H1 (cell line): ENCODE results near the gene ZNF283. TPM values are rescaled to one million over a fixed set of nuclear protein-coding genes. Genes with fewer than 3 reads are reported as not detected.

ENCODE experiments used
- CTCF ChIA-PET: fragments of 300-600 bp; sonication (Branson Sonifier 250); formaldehyde crosslinking; loops from one replicate; lab custom pipeline; 2021; ENCODE audit not compliant: partially characterized antibody; lab: Charles Lee
- POLR2A ChIA-PET: fragments of 300-600 bp; sonication (Branson Sonifier 250); formaldehyde crosslinking; loops from one replicate; lab custom pipeline; 2021; ENCODE audit warnings: inconsistent platforms; ENCODE audit not compliant: partially characterized antibody; lab: Charles Lee
- DNase-seq, 2 experiments: peaks; one replicate each; pipeline versions ENCODE4 v3.0.0 to v3.0.0-alpha.2; 2010 to 2022; ENCODE audit warnings: low spot score in 2 of 2, low read depth in 1 of 2, mixed read lengths in 1 of 2
- FAIRE-seq: peaks from 2 replicates; lab custom pipeline; 2011; peaks lifted over from hg19 to GRCh38; lab: Jason Lieb, UNC
- H2AFZ ChIP-seq: 2 replicates; pipeline ENCODE4 v1.8.1; 2012; ENCODE audit warnings: low read length, inconsistent platforms
- H2AK5ac ChIP-seq: 2 replicates; pipeline ENCODE4 v1.6.1; 2013; ENCODE audit warnings: low read depth, low read length
- H2BK120ac ChIP-seq: replicated peaks from 2 replicates; pipeline ENCODE3; 2013; ENCODE audit warnings: low read depth, low read length, inconsistent platforms
- H2BK12ac ChIP-seq: 2 replicates; pipeline ENCODE4 v1.6.1; 2013; ENCODE audit warnings: low read depth, low read length
- H2BK15ac ChIP-seq: 2 replicates; pipeline ENCODE4 v1.6.1; 2013; ENCODE audit warnings: low read length
- H2BK20ac ChIP-seq: 2 replicates; pipeline ENCODE4 v1.6.1; 2013; ENCODE audit warnings: low read length
- H2BK5ac ChIP-seq: 2 replicates; pipeline ENCODE4 v1.6.1; 2013; ENCODE audit warnings: low read depth, low read length
- H3K14ac ChIP-seq: 2 replicates; pipeline ENCODE4 v1.6.1; 2013; ENCODE audit warnings: inconsistent platforms; ENCODE audit not compliant: insufficient read length
- H3K18ac ChIP-seq: 2 replicates; pipeline ENCODE4 v1.6.1; 2013; ENCODE audit warnings: low read length; ENCODE audit errors: extremely low read depth
- H3K23ac ChIP-seq: 2 replicates; pipeline ENCODE4 v1.6.1; 2013; ENCODE audit warnings: inconsistent platforms; ENCODE audit not compliant: insufficient read length
- H3K23me2 ChIP-seq: 2 replicates; pipeline ENCODE4 v1.6.1; 2013; ENCODE audit warnings: low read depth, low read length
- H3K27ac ChIP-seq: 2 replicates; pipeline ENCODE4 v1.6.1; 2011; ENCODE audit warnings: low read depth, low read length, inconsistent platforms
- H3K27me3 ChIP-seq, 4 experiments: replicated peaks in 1 of 4; 1 replicate in 1 of 4; 2 replicates in 3 of 4; pipeline versions ENCODE4 v1.6.1 to v1.8.1; 2011 to 2013; ENCODE audit warnings: low read length in 3 of 4, mild to moderate bottlenecking in 3 of 4, inconsistent platforms in 2 of 4, mixed read lengths in 2 of 4, moderate library complexity in 1 of 4; ENCODE audit not compliant: control insufficient read depth in 3 of 4, insufficient read depth in 3 of 4; ENCODE audit errors: extremely low read depth in 1 of 4
- H3K36me3 ChIP-seq, 4 experiments: 2 replicates each; pipeline versions ENCODE4 v1.6.1 to v1.8.1; 2011 to 2013; ENCODE audit warnings: mild to moderate bottlenecking in 4 of 4, low read length in 3 of 4, moderate library complexity in 2 of 4, control low read depth in 1 of 4, inconsistent platforms in 1 of 4; ENCODE audit not compliant: insufficient read depth in 4 of 4, control insufficient read depth in 2 of 4
- H3K4ac ChIP-seq: replicated peaks from 2 replicates; pipeline ENCODE3; 2013; ENCODE audit warnings: low read length, low read depth, mixed read lengths, inconsistent platforms; ENCODE audit not compliant: insufficient read length
- H3K4me1 ChIP-seq, 4 experiments: replicated peaks in 1 of 4; 1 replicate in 1 of 4; 2 replicates in 3 of 4; pipeline versions ENCODE4 v1.6.1 to v1.8.1; 2011 to 2013; ENCODE audit warnings: low read length in 3 of 4, inconsistent platforms in 2 of 4, mixed read lengths in 1 of 4; ENCODE audit not compliant: insufficient read depth in 4 of 4, control insufficient read depth in 3 of 4
- H3K4me2 ChIP-seq, 2 experiments: 2 replicates each; pipeline versions ENCODE4 v1.6.1 to v1.8.1; 2011 to 2013; ENCODE audit warnings: low read depth in 2 of 2, low read length in 2 of 2, control low read depth in 1 of 2, inconsistent platforms in 1 of 2, mild to moderate bottlenecking in 1 of 2; ENCODE audit not compliant: insufficient read depth in 1 of 2
- H3K4me3 ChIP-seq, 4 experiments: fragments of 200-600, 300-600 bp in 1 of 4; sonication (generic), shearing (Covaris generic), sonication (Bioruptor Twin) in 1 of 4; 2 replicates each; pipeline versions ENCODE4 v1.5.1 to v1.8.1; 2011 to 2016; ENCODE audit warnings: low read length in 4 of 4, low read depth in 3 of 4, control low read depth in 2 of 4, inconsistent platforms in 2 of 4, mild to moderate bottlenecking in 2 of 4, mixed read lengths in 1 of 4, moderate library complexity in 1 of 4; ENCODE audit not compliant: insufficient read depth in 2 of 4; ENCODE audit errors: extremely low read depth in 1 of 4
- H3K56ac ChIP-seq: replicated peaks from 2 replicates; pipeline ENCODE3; 2013; ENCODE audit warnings: low read depth, mild to moderate bottlenecking, mixed read lengths, low read length, inconsistent platforms; ENCODE audit not compliant: insufficient read length
- H3K79me1 ChIP-seq: 2 replicates; pipeline ENCODE4 v1.6.1; 2013; ENCODE audit warnings: low read depth, low read length, control low read depth
- H3K79me2 ChIP-seq, 2 experiments: 2 replicates each; pipeline versions ENCODE4 v1.6.1 to v1.8.1; 2012 to 2013; ENCODE audit warnings: low read length in 2 of 2, mild to moderate bottlenecking in 2 of 2, inconsistent platforms in 1 of 2; ENCODE audit not compliant: insufficient read depth in 2 of 2, control insufficient read depth in 1 of 2
- H3K9ac ChIP-seq, 4 experiments: replicated peaks in 1 of 4; 1 replicate in 1 of 4; 2 replicates in 3 of 4; pipeline versions ENCODE4 v1.6.1 to v1.8.1; 2011 to 2013; ENCODE audit warnings: low read depth in 3 of 4, low read length in 3 of 4, control low read depth in 2 of 4, mild to moderate bottlenecking in 2 of 4, moderate library complexity in 2 of 4, inconsistent platforms in 1 of 4; ENCODE audit errors: extremely low read depth in 1 of 4
- H3K9me3 ChIP-seq, 2 experiments: 2 replicates each; pipeline versions ENCODE4 v1.6.1 to v1.8.1; 2012 to 2013; ENCODE audit warnings: mild to moderate bottlenecking in 2 of 2, moderate library complexity in 2 of 2, control low read depth in 1 of 2, inconsistent platforms in 1 of 2, low read depth in 1 of 2, low read length in 1 of 2, mixed read lengths in 1 of 2; ENCODE audit not compliant: insufficient read depth in 2 of 2
- H4K20me1 ChIP-seq, 2 experiments: replicated peaks in 1 of 2; 2 replicates each; pipeline versions ENCODE3 to v1.8.1; 2011 to 2013; ENCODE audit warnings: inconsistent platforms in 2 of 2, low read length in 2 of 2, mild to moderate bottlenecking in 1 of 2; ENCODE audit not compliant: insufficient read depth in 2 of 2, control insufficient read depth in 1 of 2
- H4K5ac ChIP-seq: 2 replicates; pipeline ENCODE4 v1.6.1; 2013; ENCODE audit warnings: low read length, low read depth, mixed read lengths, inconsistent platforms; ENCODE audit not compliant: insufficient read length
- H4K8ac ChIP-seq: 2 replicates; pipeline ENCODE4 v1.8.0; 2013; ENCODE audit warnings: mild to moderate bottlenecking, moderate library complexity, low read length, inconsistent platforms; ENCODE audit not compliant: insufficient read depth; ENCODE audit errors: extremely low read depth
- H4K91ac ChIP-seq: replicated peaks from 2 replicates; pipeline ENCODE3; 2013; ENCODE audit warnings: low read length, mixed read lengths, inconsistent platforms; ENCODE audit not compliant: insufficient read length
- ATF3 ChIP-seq: IDR thresholded peaks from 2 replicates; pipeline ENCODE4 v1.6.1; 2011; ENCODE audit warnings: low read depth, mild to moderate bottlenecking, low read length; ENCODE audit not compliant: insufficient read depth
- BACH1 ChIP-seq: IDR thresholded peaks from 2 replicates; pipeline ENCODE4 v1.6.1; 2012; ENCODE audit warnings: low read length, improper control_type of control experiment
- CTCF ChIP-seq, 3 experiments: IDR thresholded peaks; 1 replicate in 2 of 3; 2 replicates in 1 of 3; pipeline versions ENCODE4 v1.5.1 to v1.6.1; 2011; ENCODE audit warnings: low read length in 3 of 3, mild to moderate bottlenecking in 3 of 3, inconsistent platforms in 2 of 3, low read depth in 1 of 3, moderate library complexity in 1 of 3; ENCODE audit not compliant: insufficient read depth in 1 of 3; ENCODE audit errors: control extremely low read depth in 1 of 3
- FOSL1 ChIP-seq: IDR thresholded peaks from 2 replicates; pipeline ENCODE4 v1.6.1; 2011; ENCODE audit warnings: mild to moderate bottlenecking, low read depth, low read length, moderate library complexity; ENCODE audit not compliant: insufficient read depth
- NANOG ChIP-seq: IDR thresholded peaks from 2 replicates; pipeline ENCODE4 v1.6.1; 2011; ENCODE audit warnings: low read length, low read depth, mild to moderate bottlenecking, inconsistent platforms; ENCODE audit not compliant: insufficient read depth, poor library complexity, severe bottlenecking
- RAD21 ChIP-seq, 2 experiments: IDR thresholded peaks in 1 of 2; conservative IDR thresholded peaks in 1 of 2; 2 replicates each; pipeline ENCODE4 v1.6.1; 2011; ENCODE audit warnings: low read depth in 2 of 2, low read length in 2 of 2, improper control_type of control experiment in 1 of 2, inconsistent platforms in 1 of 2, mild to moderate bottlenecking in 1 of 2, moderate library complexity in 1 of 2
- SP2 ChIP-seq: IDR thresholded peaks from 2 replicates; pipeline ENCODE4 v1.6.1; 2012; ENCODE audit warnings: mild to moderate bottlenecking, low read length, inconsistent platforms
- SP4 ChIP-seq: IDR thresholded peaks from 2 replicates; pipeline ENCODE4 v1.6.1; 2012; ENCODE audit warnings: low read length, inconsistent platforms
- SRF ChIP-seq: IDR thresholded peaks from 2 replicates; pipeline ENCODE4 v1.6.1; 2011; ENCODE audit warnings: mild to moderate bottlenecking, low read depth, low read length, moderate library complexity
- TBP ChIP-seq: IDR thresholded peaks from 2 replicates; pipeline ENCODE4 v1.6.1; 2011; ENCODE audit warnings: low read depth, low read length, improper control_type of control experiment
- WGBS, 2 experiments: shearing (Covaris generic) in 1 of 2; methylation state at CpG; one replicate each; pipeline versions ENCODE4 v1.1.6 to v1.1.7; 2013 to 2015; ENCODE audit warnings: low lambda C conversion rate in 2 of 2, mixed read lengths in 2 of 2, inconsistent platforms in 1 of 2, low coverage in 1 of 2, missing lambda C conversion rate in 1 of 2; ENCODE audit not compliant: insufficient replicate concordance in 2 of 2, insufficient coverage in 1 of 2, insufficient read length in 1 of 2; ENCODE audit errors: extremely low coverage in 1 of 2, missing lambda C conversion rate in 1 of 2; 5-methylcytosine and 5-hydroxymethylcytosine counted together
- polyA plus RNA-seq, 7 experiments: library from polyadenylated mRNA; depleted of rRNA in 3 of 7; stranded (reverse) in 5 of 7; unstranded in 2 of 7; fragments of >200 nt in 5 of 7; fragments of 200-250 nt in 2 of 7; gene quantifications; 1 replicate in 5 of 7; 2 replicates in 1 of 7; 4 replicates in 1 of 7; pipeline versions ENCODE4 v1.2.1 to v1.2.3, GENCODE V29; 2011 to 2013; ENCODE audit warnings: missing spikeins in 2 of 7, mixed read lengths in 2 of 7
- total RNA-seq: library from RNA; stranded (reverse); fragmentation: NEBNext Ultra II Directional; extraction: Animal tissue kit (Norgen Biotek cat#: 25700); gene quantifications from 2 replicates; pipeline ENCODE4 v1.2.1, GENCODE V29; 2021

Gene ZNF283
- total and polyA plus RNA-seq, 2 of the 8 experiments (the other 6 are each of a cell fraction or from before 2014, with no cell fraction given) = 1.1 to 4.3 TPM

- no peak overlapping the region for H3K9ac ChIP-seq
- CTCF ChIA-PET = interaction anchor here (1.2 to 37.0 kb wide), 4 partner anchors 17 to 34 kb away, joined by 3 to 703 read pairs (median 4); partner anchors contain the start of gene SMG9
- no peaks in the 10 kb centered on the region for H3K79me2 ChIP-seq
Measured at GRCh38 chr19:43779820-43780219, 47.3 kb upstream of the ZNF283 start.

More at GRCh38 chr19:43779820-43780219, 47.3 kb upstream of the ZNF283 start:
- Histone ChIP-seq H3K27me3 (peaks cover 0 to 2% (median under 1%) of the 10 kb centered on the region in 4 experiments; a peak in 4 of 7 replicates), H3K4me2 (no peak overlapping the region), H2AFZ (no peak overlapping the region), H3K14ac (no peak overlapping the region), H4K20me1 (peaks cover 0 to 4% of the 10 kb centered on the region in 2 experiments), H3K4ac (no peak overlapping the region), H4K5ac (no peak overlapping the region), H4K91ac (no peak overlapping the region), H3K23ac (no peak overlapping the region), H3K23me2 (peaks cover 2% of the 10 kb centered on the region; the same call in 1 of the 2 replicates), H2AK5ac (no peak overlapping the region), H3K79me1 (no peaks in the 10 kb centered on the region; the same call in 1 of the 2 replicates), H2BK5ac (0 out of 2 replicates have a peak overlapping the region, but pooled peaks have one; percentile 8), H2BK12ac (no peak overlapping the region), H3K27ac (no peak overlapping the region), H3K18ac (no peak overlapping the region), H3K36me3 (no peaks in the 10 kb centered on the region), H2BK120ac (no peak overlapping the region), H3K56ac (no peak overlapping the region), H2BK20ac (no peak overlapping the region)
- POLR2A ChIA-PET = interaction anchor here (1.0 kb wide), 1 partner anchor 24 kb away, joined by 3 read pairs; no protein-coding TSS in a partner anchor
- no peak for FAIRE-seq
- DNase-seq = no peak
- 74% methylated on average over 3 of the region's 3 CpGs; no CpG with 5 or more reads in 1 of the 2 experiments for WGBS, 2 experiments
- no peak for TF ChIP-seq TBP
- no peak for TF ChIP-seq SRF
- TF ChIP-seq NANOG = no peak
- no peak for TF ChIP-seq BACH1
- no peak for TF ChIP-seq SP4
- TF ChIP-seq FOSL1 = no peak
- no peak for TF ChIP-seq SP2
- TF ChIP-seq ATF3 = no peak
- TF ChIP-seq CTCF (IDR thresholded peaks at IDR 0.05; ENCODE audit: control extremely low read depth in 1 of 3, insufficient read depth in 1 of 3, low read depth in 1 of 3, low read length in 3 of 3) = no peak; a peak in 1 of 4 replicates
- no peak for TF ChIP-seq RAD21 (IDR thresholded peaks at IDR 0.05 in 1 of 2, conservative IDR thresholded peaks at IDR 0.05 in 1 of 2; ENCODE audit: low read depth in 2 of 2, low read length in 2 of 2)
- TF ChIP-seq, all 59 proteins: peak for 0
- no peak overlapping the region for H3K4me3 ChIP-seq
- no peak overlapping the region for H2BK15ac ChIP-seq
- no peaks in the 10 kb centered on the region for H3K9me3 ChIP-seq
- H3K4me1 ChIP-seq = peaks cover 0 to 13% (median 6%) of the 10 kb centered on the region in 4 experiments; a peak in 6 of 7 replicates
- peak overlapping the region; percentile 9; the same call in 1 of the 2 replicates for H4K8ac ChIP-seq
